Subcutaneous abdominal adipose tissue (tissue), 5 donors: ENCODE data around the gene CYTH1.

ENCODE experiments used
- H3K27ac ChIP-seq: one replicate; pipeline ENCODE4 v1.7.0; 2013; ENCODE audit warnings: low read depth, mild to moderate bottlenecking, inconsistent platforms, low read length, moderate library complexity
- H3K27me3 ChIP-seq, 5 donors: one replicate each; pipeline ENCODE4 v1.7.0; 2013; ENCODE audit warnings: low read length in 5 of 5, inconsistent platforms in 1 of 5; ENCODE audit not compliant: control insufficient read depth in 5 of 5, insufficient read depth in 4 of 5
- H3K36me3 ChIP-seq, 5 donors: one replicate each; pipeline ENCODE4 v1.7.0; 2013; ENCODE audit warnings: low read length in 5 of 5; ENCODE audit not compliant: control insufficient read depth in 5 of 5, insufficient read depth in 5 of 5
- H3K4me1 ChIP-seq, 5 donors: one replicate each; pipeline ENCODE4 v1.7.0; 2013; ENCODE audit warnings: low read length in 5 of 5, mild to moderate bottlenecking in 3 of 5, moderate library complexity in 1 of 5; ENCODE audit not compliant: control insufficient read depth in 5 of 5, insufficient read depth in 5 of 5
- H3K4me3 ChIP-seq, 5 donors: one replicate each; pipeline ENCODE4 v1.7.0; 2013; ENCODE audit warnings: low read length in 5 of 5, low read depth in 1 of 5
- H3K9ac ChIP-seq, 5 donors: one replicate each; pipeline ENCODE4 v1.7.0; 2013; ENCODE audit warnings: low read length in 5 of 5, mild to moderate bottlenecking in 4 of 5, moderate library complexity in 3 of 5
- H3K9me3 ChIP-seq, 5 donors: one replicate each; pipeline ENCODE4 v1.7.0; 2013; ENCODE audit warnings: low read length in 5 of 5; ENCODE audit not compliant: control insufficient read depth in 5 of 5
- donor health status: healthy.
- donor health status: healthy.
- donor health status: healthy.
- donor health status: healthy.
- donor health status: healthy.

Gene CYTH1

DNA sequence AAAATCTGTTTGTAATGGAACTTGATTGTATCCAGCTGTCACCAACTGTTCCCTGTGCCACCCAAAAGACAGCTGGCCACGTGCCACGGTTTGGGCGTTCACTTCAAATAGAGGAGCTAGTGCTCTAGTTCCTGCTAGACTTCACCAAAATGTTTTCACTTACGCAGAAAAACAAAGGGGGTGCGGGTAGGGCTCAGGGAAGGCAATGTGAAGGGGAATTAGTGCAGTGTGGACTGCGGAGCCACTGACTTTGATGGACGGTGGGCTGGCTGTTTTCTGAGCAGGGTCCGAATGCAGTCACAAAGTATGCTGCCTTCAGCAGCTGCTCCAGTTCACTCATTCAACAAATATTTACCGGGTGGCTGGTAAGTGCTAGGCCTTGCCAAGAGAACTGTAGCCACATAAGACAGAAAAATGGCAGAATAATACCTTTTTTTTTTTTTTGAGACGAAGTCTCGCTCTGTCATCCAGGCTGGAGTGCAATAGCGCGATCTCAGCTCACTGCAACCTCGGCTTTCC is 7.6 kb upstream of the CYTH1 start:
- H3K9me3 ChIP-seq = no peaks in the 10 kb centered on the region
- peaks cover 1 to 32% (median 23%) of the 10 kb centered on the region in 5 donors for H3K4me1 ChIP-seq
- no peak overlapping the region for H3K9ac ChIP-seq
- no peaks in the 10 kb centered on the region for H3K27me3 ChIP-seq
- peaks cover 0 to 30% (median 19%) of the 10 kb centered on the region in 5 donors for H3K36me3 ChIP-seq
- peak overlapping the region in 1 of 5 donors; percentile 16 for H3K4me3 ChIP-seq
- no peak overlapping the region for H3K27ac ChIP-seq

DNA sequence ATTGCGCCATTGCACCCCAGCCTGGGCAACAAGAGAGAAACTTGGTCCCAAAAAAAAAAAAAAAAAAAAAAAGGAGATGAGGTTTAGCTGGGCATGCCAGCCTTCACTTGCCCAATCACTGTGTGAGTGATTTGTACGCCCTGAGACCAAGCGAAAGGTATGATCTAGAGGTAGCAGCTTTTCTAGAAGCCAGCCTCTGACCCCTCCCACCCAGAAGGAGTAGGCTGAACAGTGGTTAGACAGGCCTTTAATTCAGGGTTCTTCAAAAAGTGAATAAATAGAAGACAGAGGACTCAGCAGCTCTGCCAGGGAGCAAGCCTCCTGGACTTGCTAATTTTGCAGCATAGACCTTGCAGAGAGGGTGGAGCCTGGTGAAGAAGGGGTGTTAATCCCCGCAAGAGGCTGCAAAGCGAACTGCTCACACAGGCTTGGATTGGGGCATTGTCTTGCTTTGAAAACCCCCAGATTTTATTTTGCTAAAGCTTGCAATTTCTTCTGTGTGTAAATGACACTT is 7.1 kb upstream of the CYTH1 start:
- Histone ChIP-seq H3K9me3 (no peaks in the 10 kb centered on the region), H3K27ac (no peak overlapping the region), H3K36me3 (peaks cover 0 to 25% (median 14%) of the 10 kb centered on the region in 5 donors), H3K27me3 (no peaks in the 10 kb centered on the region), H3K4me1 (peaks cover 1 to 32% (median 23%) of the 10 kb centered on the region in 5 donors), H3K9ac (no peak overlapping the region), H3K4me3 (peak overlapping the region in 1 of 5 donors; percentile 16)

DNA sequence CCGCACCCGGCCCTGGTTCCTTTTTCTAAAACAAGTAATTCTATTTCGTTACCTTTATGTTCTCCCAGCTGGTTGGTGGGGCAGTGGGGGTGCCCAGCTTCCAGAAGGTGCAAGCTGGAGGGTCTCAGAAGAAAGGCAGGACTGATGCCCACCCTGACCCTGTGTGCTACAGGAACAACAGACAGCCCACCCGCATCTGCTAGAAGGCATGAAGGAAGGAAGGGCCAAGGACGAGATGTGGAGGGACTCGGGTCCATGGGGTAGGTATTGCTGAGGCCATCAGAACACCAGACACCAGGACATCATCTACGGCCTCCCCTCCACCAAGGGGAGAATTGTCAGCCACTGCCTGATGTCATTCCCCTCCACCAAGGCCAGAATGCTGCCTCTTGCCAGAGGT is 6.4 kb upstream of the CYTH1 start:
- peaks cover 1 to 39% (median 30%) of the 10 kb centered on the region in 5 donors for H3K4me1 ChIP-seq
- no peaks in the 10 kb centered on the region for H3K9me3 ChIP-seq
- H3K27me3 ChIP-seq = no peaks in the 10 kb centered on the region
- no peak overlapping the region for H3K9ac ChIP-seq
- no peak overlapping the region for H3K4me3 ChIP-seq
- no peak overlapping the region for H3K27ac ChIP-seq
- H3K36me3 ChIP-seq = peaks cover 0 to 18% (median 7%) of the 10 kb centered on the region in 5 donors

DNA sequence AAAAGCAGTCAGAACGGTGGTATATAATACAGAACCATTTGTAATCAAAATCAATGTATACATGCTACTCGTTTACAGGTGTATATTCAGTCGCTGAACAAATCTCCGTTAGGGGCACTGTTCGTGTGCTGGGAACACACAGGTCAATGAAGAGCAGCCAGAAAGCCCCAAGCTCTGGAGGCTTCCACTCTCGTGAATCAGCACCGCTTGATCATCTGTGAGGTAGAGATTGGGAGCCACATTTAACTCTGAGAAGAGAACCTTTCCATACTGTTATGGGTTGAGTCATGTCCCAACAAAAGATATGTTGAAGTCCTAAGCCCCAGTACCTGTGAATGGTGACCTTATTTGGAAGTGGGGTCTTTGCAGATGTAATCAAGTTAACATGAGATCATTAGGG is 5.4 kb upstream of the CYTH1 start:
- no peak overlapping the region for H3K4me3 ChIP-seq
- no peaks in the 10 kb centered on the region for H3K9me3 ChIP-seq
- H3K9ac ChIP-seq = no peak overlapping the region
- H3K27ac ChIP-seq = no peak overlapping the region
- H3K36me3 ChIP-seq = peaks cover 0 to 12% (median 3%) of the 10 kb centered on the region in 5 donors
- H3K4me1 ChIP-seq = peaks cover 1 to 45% (median 39%) of the 10 kb centered on the region in 5 donors
- no peaks in the 10 kb centered on the region for H3K27me3 ChIP-seq

DNA sequence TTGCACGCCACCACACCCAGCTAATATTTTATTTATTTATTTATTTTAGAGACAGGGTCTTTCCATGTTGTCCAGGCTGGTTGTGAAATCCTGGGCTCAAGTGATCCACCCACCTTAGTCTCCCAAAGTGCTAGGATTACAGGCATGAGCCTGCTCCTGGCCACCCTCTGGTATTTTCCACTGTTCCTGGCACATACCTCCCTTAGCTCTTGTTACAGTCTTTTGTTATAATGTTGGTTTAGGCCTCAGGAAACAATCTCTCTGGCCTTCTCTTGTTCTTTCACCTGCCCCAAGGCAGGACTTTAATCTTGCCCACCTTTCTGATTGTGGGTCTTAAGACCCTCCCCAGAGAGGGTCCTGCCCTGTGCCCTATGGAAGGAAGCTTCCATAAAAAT is 3.6 kb upstream of the CYTH1 start:
- Histone ChIP-seq H3K36me3 (peaks cover 0 to 12% (median 0%) of the 10 kb centered on the region in 5 donors), H3K9ac (no peak overlapping the region), H3K27me3 (no peaks in the 10 kb centered on the region), H3K4me1 (peaks cover 1 to 36% (median 29%) of the 10 kb centered on the region in 5 donors), H3K27ac (no peak overlapping the region), H3K4me3 (no peak overlapping the region), H3K9me3 (no peaks in the 10 kb centered on the region)

DNA sequence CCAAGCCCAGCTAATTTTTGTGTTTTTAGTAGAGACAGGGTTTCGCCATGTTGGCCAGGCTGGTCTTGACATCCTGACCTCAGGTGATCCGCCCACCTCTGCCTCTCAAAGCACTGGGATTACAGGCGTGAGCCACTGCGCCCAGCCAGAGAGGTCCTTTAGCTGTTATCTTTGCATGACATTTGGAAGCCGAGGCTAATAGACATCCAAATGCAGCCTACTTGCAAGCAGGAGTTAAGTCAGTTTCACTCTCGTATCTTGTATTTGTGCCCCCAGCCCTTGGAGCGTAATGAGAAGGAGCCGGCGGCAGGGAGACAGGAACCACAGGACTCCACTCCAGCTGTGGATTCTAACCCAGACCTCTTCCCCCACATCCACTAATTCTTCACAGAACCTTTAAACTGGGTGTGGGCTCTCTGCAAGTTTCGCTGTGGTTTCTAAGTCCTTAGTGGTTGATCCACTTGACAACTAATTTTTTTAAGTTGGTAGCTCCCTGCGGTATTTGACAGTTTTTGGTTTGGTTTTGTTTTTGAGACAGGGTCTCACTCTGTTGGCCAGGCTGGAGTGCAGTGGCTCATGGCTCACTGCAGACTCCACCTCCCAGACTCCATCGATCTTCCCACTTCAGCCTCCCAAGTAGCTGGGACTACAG is 3.1 kb upstream of the CYTH1 start:
- Histone ChIP-seq H3K36me3 (peaks cover 0 to 12% (median 0%) of the 10 kb centered on the region in 5 donors), H3K27ac (no peak overlapping the region), H3K4me1 (peaks cover 1 to 37% (median 29%) of the 10 kb centered on the region in 5 donors)

DNA sequence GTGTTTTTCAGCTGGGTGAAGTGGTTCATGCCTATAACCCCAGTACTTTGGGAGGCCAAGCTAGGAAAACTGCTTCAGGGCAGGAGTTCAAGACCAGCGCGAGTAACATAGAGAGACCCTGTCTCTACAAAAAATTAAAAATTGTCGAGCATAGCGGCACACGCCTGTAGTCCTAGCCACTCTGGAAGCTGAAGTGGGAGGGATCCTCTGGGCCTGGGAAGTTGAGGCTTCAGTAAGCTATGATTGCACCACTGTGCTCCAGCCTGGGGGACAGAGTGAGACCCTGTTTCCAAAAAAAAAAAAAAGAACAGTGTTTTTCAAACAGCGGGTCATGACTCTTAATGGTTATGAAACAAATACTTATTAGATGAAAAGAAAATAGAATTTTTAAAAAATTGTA is 2.3 kb upstream of the CYTH1 start:
- H3K4me1 ChIP-seq = peaks cover 0 to 37% (median 31%) of the 10 kb centered on the region in 5 donors
- no peaks in the 10 kb centered on the region for H3K9me3 ChIP-seq
- H3K4me3 ChIP-seq = no peak overlapping the region
- no peak overlapping the region for H3K27ac ChIP-seq
- H3K27me3 ChIP-seq = no peaks in the 10 kb centered on the region
- H3K36me3 ChIP-seq = peaks cover 0 to 8% (median 0%) of the 10 kb centered on the region in 5 donors
- no peak overlapping the region for H3K9ac ChIP-seq

More for the DNA sequence above, 3.1 kb upstream of the CYTH1 start:
- Histone ChIP-seq H3K9ac (no peak overlapping the region), H3K27me3 (no peaks in the 10 kb centered on the region), H3K4me3 (no peak overlapping the region), H3K9me3 (no peaks in the 10 kb centered on the region)

DNA sequence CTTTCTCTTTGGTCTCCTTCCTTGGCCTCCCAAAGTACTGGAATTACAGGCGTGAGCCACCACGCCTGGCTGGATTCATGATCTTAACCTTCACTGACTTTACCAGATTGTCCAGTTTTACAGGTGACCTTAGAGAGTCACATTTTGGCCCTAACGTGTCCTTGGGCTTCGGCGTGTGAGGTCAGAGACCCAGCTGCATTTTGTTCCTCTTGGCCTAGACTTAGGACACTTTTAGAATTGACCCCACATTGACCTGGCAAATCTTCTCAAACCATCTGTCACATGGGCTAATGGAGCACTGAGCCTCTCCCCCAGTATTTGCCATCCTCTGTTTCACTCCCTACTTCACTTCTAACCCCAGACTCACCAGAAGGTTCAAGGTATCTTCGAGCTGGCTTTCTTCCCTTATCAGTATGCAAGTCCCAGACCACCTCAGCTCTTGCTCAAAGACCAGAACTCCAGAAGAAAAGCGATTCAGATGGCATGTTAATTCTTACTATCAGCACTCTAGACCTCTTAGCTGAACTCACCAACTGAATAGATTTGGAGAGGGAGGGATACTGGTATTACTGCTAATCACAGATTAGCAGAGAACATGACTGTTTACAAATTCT is 1.7 kb upstream of the CYTH1 start:
- Histone ChIP-seq H3K4me1 (peaks cover 0 to 33% (median 28%) of the 10 kb centered on the region in 5 donors), H3K27ac (no peak overlapping the region), H3K9me3 (no peaks in the 10 kb centered on the region), H3K9ac (no peak overlapping the region), H3K36me3 (peaks cover 0 to 8% (median 0%) of the 10 kb centered on the region in 5 donors), H3K27me3 (no peaks in the 10 kb centered on the region), H3K4me3 (no peak overlapping the region)

DNA sequence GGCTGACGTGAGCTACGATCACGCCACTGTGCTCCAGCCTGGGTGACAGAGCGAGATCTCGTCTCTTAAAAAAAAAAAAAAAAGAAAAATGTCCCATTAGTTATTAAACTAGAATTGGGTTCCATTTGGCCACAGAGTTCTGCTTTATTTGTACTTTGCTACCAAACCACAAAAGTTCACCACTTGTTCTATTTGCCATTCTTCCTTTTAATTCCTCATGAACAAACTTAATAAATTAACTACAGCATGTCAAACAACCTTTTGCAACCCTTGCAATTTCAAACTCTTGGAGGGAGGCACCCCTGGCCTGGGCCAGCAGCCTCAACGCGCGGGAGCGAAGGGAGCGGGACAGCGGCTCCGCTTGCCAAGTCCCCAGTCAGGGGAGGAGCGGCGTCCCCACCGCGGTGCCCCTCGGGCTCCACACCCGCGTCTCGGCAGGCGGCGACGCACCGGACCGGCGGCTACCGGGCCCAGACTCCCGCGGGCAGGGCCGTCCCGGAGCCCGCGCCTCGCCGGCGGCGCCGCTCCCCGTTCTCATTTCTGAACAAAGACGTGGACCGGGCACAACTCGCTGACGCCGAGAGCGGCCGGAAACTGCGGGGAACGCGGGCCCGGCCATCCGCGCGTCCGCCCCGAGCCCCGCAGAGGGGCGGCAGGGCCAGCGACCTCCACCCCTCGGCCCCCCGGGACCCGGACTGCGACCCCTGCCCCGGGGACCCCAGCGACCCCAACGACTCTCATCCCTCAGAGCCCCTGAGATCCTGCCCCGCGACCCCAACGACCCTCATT is 775 bp downstream of the CYTH1 start:
- Histone ChIP-seq H3K9me3 (no peaks in the 10 kb centered on the region), H3K4me1 (peaks cover 0 to 37% (median 27%) of the 10 kb centered on the region in 5 donors), H3K9ac (peak overlapping the region in 4 of 5 donors; percentile 73 to 80 (median 77)), H3K27me3 (no peaks in the 10 kb centered on the region), H3K27ac (peak overlapping the region; percentile 74), H3K36me3 (no peaks in the 10 kb centered on the region), H3K4me3 (peak overlapping the region; percentile 62 to 82 (median 81))
